GM21786 (cell line): ENCODE measurements around the gene CDV3.
A peak's percentile ranks its signal among the peaks of the same experiment; 100 is the strongest.

Experiments
- ATAC-seq: cut with Tn5 transposase; IDR thresholded peaks from one replicate; pipeline ENCODE4 v1.9.1; 2021; ENCODE audit not compliant: unreplicated experiment

The CDV3 gene

DNA sequence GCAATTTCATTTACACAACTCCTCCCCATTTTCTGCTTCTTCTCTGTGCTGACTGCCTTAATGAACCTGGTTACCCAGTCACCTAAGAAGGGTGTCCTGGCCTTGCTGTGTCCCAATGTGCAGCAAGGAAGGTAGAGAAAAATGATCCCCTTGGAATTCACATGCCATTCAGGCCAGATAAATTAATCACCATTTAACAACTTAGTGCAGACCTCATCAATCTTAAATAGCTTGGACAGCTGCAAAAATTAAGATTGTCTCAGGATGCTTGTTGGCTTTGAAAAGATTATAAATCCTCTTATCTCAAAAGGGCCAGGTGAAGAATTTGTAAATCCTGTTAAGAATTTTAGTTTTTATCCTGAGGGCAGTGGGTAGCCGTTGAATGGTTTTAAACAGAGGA is 9.7 kb upstream of the CDV3 start:
- ATAC-seq = no peak

DNA sequence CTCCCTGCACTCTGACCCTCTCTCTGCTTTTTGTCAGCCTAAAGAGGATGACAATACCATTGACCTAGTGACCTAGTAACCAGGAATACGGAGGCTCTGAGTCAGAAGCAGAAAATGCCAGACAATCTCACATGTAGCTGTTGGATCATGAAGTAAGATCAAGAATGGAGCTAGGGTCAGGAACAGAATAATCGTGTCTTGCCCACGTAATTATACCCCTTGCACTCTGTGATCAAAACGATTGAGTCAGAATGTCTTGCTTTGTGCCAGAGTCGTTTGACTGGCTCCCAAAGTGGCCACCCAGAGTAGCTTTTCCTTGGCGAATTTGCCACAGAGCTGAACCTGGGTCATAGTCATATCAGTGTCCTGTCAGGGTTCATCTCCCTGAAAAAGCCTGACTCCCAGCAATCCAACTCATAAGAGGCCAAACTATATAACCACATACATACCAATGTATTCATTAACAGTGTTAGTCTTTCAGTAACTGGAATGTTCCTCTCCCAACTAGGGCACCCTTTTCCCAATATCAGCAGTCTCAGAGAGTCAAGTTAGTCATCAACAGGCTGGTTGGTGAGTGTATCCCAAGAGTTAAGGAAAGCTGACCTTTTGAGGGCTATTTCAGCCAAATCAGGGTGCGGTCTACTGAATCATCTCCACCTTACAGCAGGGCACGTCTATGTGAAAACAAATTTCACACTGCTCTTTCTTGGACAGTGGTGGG is 5.0 kb upstream of the CDV3 start:
- ATAC-seq = no peak

DNA sequence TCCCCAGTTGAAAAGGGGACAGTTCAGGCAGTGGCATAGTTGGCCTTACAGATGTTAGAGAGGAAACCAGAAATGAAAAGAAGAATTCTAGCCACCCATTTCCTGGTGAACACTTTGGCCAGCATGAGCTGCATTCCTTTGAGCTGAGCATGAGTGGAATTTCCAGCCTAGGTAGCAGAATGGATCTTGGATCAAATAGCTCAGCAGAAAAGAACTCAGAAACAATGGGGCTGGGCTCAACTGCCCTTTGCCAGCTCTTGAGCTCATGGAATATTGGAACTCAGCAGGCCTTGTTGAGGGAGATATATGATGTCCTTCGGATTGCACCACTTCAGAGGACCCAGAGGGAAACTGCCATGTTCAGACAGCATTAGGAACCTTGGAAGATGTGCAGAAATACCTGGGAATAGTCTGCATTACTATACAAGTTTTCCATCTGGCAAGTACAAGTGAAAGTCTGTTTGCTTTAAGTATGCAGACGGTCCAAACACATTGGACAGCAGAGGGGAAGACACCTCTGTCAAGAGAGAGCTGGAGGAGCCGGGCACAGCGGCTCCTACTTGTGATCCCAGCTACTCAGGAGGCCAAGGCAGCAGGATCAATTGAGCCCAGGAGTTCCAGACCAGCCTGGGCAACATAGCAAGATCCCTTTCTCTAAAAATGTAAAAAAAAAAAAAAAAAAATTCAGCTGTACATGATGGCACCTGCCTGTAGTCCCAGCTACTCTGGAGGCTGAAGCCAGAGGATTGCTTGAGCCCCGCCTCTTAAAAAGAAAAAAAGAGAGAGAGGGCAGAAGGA is 3.1 kb upstream of the CDV3 start:
- no peak for ATAC-seq

GRCh38 chr3:133570937-133571320 is 2.6 kb upstream of the CDV3 start:
- no peak for ATAC-seq

DNA sequence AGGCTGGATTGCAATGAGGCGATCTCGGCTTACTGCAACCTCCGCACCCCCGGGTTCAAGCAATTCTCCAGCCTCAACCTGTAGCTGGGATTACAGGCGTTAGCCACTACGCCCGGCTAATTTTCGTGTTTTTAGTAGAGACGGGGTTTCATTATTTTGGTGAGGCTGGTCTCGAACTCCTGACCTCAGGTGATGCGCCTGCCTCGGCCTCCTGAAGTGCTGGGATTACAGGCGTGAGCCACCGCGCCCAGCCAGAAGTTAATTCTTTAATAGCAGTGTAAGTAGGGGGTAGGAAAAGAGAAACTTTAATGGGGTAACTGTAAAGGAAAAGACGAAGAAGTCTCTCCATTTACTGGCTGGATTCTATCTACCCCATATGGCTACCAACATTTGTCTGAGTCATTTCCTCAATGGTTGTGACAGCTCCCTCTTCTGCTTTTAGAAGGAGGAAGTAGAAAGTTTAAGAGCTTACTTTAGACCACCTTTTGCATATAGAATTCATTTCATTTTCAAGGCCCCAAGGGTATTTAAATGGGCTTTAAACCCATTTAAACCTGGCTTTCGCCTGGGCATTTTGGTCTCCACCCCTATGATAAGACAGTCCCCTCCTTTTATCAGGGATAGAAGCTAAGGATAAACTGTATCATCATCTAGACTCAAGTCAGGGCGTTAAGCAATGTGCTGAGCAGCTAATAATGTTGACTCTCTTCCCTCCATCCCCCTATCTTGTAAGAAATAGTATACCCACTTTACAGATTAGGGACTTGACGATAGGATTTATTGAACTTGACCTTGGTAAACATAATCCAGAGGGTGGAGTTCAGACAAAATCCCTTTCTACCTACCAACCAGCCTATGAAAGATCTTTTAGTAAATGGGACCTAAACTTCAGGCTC is 1.1 kb upstream of the CDV3 start:
- ATAC-seq = no peak

DNA sequence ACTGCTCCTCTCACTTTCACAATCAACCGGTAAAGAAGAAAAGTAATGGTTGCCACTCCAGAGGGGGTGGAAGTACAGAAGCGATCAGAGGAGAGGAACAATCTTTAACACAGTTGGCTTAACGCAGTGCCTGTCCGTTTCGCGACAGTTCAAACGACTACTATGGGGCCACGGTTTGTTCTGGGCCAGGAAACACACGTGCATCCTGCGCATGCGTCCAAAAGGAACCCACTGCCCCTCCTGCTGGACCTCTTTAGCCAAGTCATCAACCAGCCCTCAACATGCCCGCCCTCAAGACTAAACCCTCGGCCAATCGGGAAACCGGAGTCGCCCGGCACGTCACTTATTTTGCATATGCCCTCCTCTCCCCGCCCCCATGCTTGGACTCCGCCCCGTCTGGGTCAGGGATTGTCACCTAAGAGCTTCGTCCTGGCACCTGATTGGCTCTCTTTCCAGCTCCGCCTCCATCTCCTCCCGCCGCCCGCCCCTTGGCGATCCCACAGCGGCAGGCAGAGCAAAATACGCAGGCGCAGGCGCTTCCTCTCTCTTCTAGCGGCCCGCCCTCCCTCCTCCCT is 345 bp upstream of the CDV3 start:
- peak; percentile 71 for ATAC-seq

DNA sequence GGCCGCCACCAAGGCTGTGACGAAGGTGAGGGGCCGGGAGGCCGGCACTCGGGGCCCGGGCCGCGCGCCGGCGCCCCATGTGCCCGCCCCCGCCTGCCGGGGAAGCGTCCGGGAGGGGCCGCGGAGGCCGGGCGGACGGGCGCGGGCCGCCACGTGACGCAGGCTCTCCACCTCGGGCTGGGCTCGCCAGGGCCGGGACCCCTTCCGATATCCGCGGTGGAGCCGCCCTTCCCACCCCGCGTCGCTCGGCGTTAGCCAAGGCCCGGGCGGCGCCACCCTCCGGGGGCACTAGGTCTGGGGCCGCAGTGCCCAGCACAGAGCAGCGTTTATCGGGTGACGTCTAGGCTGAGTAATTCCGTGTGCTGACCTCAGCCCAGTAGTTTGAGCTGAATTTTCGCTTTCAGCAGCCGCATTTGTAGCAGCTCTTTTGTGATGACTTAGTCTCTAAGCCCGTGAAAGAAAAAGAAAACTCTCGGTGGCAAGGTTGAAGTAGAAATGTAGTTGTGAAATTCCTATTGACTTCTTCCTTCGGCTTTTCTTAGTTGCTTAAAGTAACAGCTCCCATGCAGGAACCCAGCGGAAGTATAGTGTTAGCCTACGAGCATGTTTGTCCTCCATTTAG is 885 bp downstream of the CDV3 start:
- ATAC-seq = peak; percentile 21

- ATAC-seq = no peak
Measured at GRCh38 chr3:133575086-133575485, 1.6 kb downstream of the CDV3 start.

DNA sequence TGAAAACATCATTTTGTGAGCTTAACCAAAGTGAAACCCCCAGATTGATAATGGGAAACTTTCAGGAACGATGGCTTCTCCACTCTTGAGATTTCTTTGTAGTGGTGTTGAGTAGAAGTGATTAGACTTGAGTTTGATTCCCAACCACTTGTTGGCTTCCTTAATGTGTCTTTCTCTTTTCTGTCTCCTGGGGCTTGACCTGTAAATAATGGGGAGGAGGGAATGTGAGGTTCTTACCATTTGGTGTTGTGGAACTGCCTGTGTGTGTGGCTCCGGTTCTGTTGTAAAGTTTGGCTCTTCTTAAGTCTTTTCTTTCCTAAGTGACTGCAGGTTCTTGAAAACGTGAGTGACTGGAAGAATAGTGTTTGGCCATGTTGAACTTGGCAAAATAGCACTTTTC is 2.7 kb downstream of the CDV3 start:
- no peak for ATAC-seq

GRCh38 chr3:133578548-133579191 is 5.2 kb downstream of the CDV3 start:
- ATAC-seq = no peak

DNA sequence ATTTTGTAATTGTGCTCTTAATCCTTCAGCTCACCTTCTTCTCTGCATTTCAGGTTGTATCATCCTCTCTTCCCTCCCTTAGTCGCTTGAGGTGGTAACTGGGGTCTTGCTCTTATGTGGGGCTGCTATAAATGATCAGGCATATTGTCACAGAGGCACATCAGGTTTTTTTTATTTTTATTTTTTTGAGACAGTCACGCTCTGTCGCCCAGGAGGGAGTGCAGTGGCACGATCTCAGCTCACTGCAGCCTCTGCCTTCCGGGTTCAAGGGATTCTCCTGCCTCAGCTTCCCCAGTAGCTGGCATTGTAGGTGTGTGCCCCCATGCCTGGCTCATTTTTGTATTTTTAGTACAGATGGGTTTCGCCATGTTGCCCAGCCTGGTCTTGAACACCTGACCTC is 9.9 kb downstream of the CDV3 start:
- ATAC-seq = no peak

DNA sequence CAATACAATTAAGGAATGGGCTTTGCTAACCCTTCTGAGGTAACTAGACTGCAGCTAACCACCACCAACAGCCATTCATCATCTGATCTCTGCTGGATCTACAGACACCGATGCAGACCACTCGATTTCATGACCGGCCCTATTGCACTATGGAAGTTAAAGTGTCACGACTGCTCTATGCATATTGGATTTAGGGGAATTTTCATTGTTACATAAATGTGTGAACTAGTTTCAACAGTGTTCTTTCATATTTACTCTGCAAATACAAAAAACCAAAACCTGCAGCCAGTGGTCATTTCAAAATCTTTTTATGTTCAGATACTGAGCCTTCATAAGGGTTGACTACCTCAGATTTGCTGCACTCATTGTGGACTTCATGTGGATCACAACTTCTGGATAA is 14.5 kb downstream of the CDV3 start:
- no peak for ATAC-seq

DNA sequence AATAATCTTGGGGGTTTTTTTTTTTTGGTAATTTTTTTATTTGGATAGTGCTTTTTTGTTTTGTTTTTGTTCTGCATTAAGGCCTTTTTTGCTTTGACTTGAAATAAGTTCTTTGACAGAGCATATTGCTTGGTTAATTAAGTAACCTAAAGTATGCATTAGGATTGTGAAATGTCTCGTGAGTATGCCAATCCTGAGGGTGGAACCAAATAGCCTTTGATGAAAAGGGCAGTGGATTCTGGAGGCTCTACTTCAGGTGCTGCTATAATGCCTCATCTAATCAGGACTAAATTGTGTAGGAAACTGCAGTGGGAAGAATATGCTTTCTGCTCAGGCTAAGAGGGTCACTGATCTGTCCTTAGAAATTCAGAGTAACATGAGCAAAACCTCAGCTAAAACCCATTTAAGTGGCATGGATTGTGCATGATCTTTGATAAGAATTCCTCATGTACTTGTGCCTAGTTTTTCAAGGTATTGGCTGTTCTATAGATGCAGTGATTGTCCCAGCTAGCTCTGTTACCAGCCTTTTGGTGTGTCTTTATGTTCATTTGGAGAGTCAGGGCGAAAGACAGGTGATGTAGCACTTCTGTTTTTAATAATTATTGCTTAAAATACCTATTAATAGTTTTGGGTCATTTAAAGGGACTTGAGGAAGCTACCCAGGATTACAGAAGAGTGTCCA is 15.4 kb downstream of the CDV3 start:
- no peak for ATAC-seq

DNA sequence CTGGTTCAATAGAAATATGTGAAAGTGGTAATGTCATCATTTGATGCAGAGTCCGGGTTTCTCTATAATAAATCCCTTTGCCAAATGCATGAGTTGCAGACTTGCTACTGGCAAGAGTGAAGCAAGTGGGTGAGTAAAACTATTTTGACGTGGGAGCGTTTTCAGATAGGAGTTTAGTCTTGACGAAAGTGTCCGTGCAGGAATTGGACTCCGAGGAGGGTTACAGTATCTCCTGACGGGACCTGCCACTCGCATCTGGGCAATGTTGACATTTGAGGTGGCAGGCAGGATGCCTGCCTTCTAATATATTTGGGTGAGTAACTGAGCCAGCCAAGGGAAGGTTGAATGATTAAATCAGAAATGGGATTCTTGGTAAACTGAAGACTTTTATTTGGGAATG is 16.0 kb downstream of the CDV3 start:
- ATAC-seq = no peak

DNA sequence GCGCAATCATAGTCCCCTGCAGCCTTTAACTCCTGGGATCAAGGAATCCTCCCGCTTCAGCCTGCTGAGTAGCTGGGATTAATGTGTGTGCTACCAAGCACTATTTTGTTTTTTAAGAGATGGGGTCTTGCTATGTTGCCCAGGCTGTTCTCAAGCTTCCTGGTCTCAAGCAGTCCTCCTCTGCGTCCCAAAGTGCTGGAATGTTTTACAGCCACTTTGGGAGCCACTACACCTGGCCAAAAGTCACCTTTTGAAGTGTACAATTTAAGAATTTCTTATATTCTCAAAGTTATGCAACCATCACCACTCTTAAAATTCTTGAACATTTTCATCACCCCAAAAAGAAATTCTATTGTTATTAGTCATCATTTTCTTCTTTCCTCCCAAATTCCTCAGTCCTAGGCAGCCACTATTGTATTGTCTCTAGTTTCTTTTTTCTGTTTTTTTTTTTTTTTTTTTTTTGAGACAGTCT is 17.8 kb downstream of the CDV3 start:
- ATAC-seq = no peak

DNA sequence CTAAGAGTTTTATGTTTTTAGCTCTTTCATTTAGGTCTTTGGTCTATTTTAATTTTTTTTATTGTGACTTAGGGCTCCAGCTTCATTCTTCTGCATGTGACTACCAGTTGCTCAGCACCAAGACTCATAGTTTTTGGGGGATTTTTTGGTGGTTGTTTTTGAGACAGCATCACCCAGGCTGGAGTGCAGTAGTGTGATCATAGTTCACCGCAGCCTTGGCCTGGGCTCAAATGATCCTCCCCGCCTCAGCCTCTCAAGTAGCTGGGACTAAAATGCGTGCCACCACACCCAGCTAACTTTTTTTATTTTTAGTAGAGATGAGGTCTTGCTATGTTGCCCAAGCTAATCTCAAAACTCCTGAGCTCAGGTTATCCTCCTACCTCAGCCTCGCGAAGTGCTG is 19.4 kb downstream of the CDV3 start:
- peak; percentile 41 for ATAC-seq

- ATAC-seq = no peak
Measured at GRCh38 chr3:133593243-133593642, 19.8 kb downstream of the CDV3 start.

DNA sequence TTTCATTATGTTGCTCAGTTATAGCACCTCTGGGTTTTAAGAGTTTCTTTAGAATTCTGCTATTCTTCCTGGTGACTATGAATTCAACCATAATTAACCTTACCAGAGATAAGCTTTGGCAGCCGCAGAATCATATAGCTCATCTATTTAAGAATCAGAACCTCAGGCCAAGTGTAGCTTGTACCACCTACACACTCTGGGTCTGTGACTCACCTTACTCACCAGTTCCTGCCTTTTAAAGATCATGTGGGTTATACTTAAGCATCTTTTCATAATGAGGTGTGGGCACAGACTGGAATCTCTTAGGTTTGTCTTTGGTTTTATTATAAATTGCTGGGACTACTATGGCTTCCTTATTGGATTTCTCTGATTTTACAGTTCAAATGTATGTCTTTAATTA is 21.9 kb downstream of the CDV3 start:
- no peak for ATAC-seq

- ATAC-seq = no peak
Measured at GRCh38 chr3:133598405-133598804, 24.9 kb downstream of the CDV3 start.

GRCh38 chr3:133599280-133599679 is 25.8 kb downstream of the CDV3 start:
- no peak for ATAC-seq
